ENCODE data around the gene EPB41L2.

DNA sequence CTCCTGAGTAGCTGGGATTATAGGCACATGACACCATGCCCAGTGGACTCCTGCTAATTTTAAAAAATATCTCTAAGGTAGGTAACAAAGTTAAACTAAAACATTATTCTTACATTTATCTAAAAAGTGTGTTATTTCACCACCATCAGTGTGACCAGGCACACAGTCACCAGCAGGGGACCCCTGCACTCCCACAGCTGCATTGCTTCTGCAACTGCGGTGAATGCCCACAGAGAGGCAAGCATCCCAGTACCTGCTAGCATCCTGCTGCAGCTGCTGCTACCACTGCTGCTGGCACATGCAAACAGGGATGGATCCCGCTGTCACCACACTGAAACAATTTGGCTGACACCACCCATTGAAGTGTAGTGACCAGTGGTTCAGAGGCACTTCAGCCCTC lies 21.9 kb upstream of the EPB41L2 start:
- TF ChIP-seq ZNF274 (IDR thresholded peaks at IDR 0.05; ENCODE audit: low read depth, low read length) (no peak), JUND (IDR thresholded peaks at IDR 0.05) (no peak), POLR2AphosphoS5 (IDR thresholded peaks at IDR 0.05; ENCODE audit: low read depth, low read length) (no peak), YY1 (IDR thresholded peaks at IDR 0.05; ENCODE audit: extremely low read depth, insufficient replicate concordance, low read depth, low read length) (no peak), EZH2 (IDR thresholded peaks at IDR 0.05) (no peak), SP1 (IDR thresholded peaks at IDR 0.05; ENCODE audit: low read depth) (no peak), CEBPB (IDR thresholded peaks at IDR 0.05; ENCODE audit: low read depth) (no peak), MAX (IDR thresholded peaks at IDR 0.05) (no peak), ATF3 (IDR thresholded peaks at IDR 0.05) (no peak), EZH2phosphoT487 (IDR thresholded peaks at IDR 0.05; ENCODE audit: borderline replicate concordance) (no peak), EGR1 (IDR thresholded peaks at IDR 0.05; ENCODE audit: low read depth) (no peak)
- TF ChIP-seq, protein P1, sequence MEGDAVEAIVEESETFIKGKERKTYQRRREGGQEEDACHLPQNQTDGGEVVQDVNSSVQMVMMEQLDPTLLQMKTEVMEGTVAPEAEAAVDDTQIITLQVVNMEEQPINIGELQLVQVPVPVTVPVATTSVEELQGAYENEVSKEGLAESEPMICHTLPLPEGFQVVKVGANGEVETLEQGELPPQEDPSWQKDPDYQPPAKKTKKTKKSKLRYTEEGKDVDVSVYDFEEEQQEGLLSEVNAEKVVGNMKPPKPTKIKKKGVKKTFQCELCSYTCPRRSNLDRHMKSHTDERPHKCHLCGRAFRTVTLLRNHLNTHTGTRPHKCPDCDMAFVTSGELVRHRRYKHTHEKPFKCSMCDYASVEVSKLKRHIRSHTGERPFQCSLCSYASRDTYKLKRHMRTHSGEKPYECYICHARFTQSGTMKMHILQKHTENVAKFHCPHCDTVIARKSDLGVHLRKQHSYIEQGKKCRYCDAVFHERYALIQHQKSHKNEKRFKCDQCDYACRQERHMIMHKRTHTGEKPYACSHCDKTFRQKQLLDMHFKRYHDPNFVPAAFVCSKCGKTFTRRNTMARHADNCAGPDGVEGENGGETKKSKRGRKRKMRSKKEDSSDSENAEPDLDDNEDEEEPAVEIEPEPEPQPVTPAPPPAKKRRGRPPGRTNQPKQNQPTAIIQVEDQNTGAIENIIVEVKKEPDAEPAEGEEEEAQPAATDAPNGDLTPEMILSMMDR (IDR thresholded peaks at IDR 0.05 in 2 of 3, conservative IDR thresholded peaks at IDR 0.05 in 1 of 3; ENCODE audit: borderline replicate concordance in 1 of 3, insufficient read depth in 1 of 3, low read depth in 2 of 3, low read length in 2 of 3): peak in 2 of 3 experiments; percentile 36 to 37; a peak in 3 of 6 replicates
